Kidney (tissue), 14 donors: Measurements from ENCODE around the gene ZKSCAN5. TPM values are rescaled to one million over a fixed set of nuclear protein-coding genes. Genes with fewer than 3 reads are reported as not detected.

Experiments used
- DNase-seq, 5 donors: peaks; one replicate each; pipeline ENCODE4 v3.0.0-alpha.2; 2013 to 2020
- FAIRE-seq: peaks from 2 replicates; lab custom pipeline; 2012; peaks lifted over from hg19 to GRCh38; lab: Jason Lieb, UNC
- H3K27ac ChIP-seq, 2 donors: one replicate each; pipeline ENCODE4 v1.7.0; 2013; ENCODE audit warnings: low read depth in 2 of 2, low read length in 2 of 2, inconsistent platforms in 1 of 2
- H3K27me3 ChIP-seq: one replicate; pipeline ENCODE4 v1.7.1; 2013; ENCODE audit warnings: low read length, inconsistent platforms; ENCODE audit not compliant: control insufficient read depth, insufficient read depth
- H3K36me3 ChIP-seq, 3 donors: one replicate each; pipeline versions ENCODE4 v1.7.0 to v1.7.1; 2013; ENCODE audit warnings: low read length in 3 of 3, control low read depth in 1 of 3, inconsistent platforms in 1 of 3; ENCODE audit not compliant: insufficient read depth in 3 of 3, control insufficient read depth in 2 of 3
- H3K4me1 ChIP-seq, 3 donors: one replicate each; pipeline versions ENCODE4 v1.7.0 to v1.7.1; 2013; ENCODE audit warnings: low read length in 3 of 3, inconsistent platforms in 1 of 3, low read depth in 1 of 3; ENCODE audit not compliant: control insufficient read depth in 2 of 3, insufficient read depth in 2 of 3
- H3K4me3 ChIP-seq, 3 donors: one replicate each; pipeline versions ENCODE4 v1.7.0 to v1.8.1; 2013; ENCODE audit warnings: low read length in 3 of 3, control low read depth in 1 of 3, inconsistent platforms in 1 of 3
- H3K9ac ChIP-seq, 3 donors: one replicate each; pipeline versions ENCODE4 v1.7.0 to v1.7.1; 2013; ENCODE audit warnings: low read length in 3 of 3, control low read depth in 1 of 3, inconsistent platforms in 1 of 3
- H3K9me3 ChIP-seq, 3 donors: one replicate each; pipeline versions ENCODE4 v1.7.0 to v1.7.1; 2013; ENCODE audit warnings: low read length in 3 of 3, control low read depth in 1 of 3, inconsistent platforms in 1 of 3; ENCODE audit not compliant: control insufficient read depth in 2 of 3, insufficient read depth in 1 of 3
- CTCF ChIP-seq: IDR thresholded peaks from 3 replicates; pipeline ENCODE4 v1.5.1; 2012; ENCODE audit warnings: mild to moderate bottlenecking, moderate library complexity, borderline replicate concordance; ENCODE audit not compliant: insufficient read depth; ENCODE audit errors: extremely low read depth
- intact Hi-C: fragments of 100-400 bp; cut with DNase I; formaldehyde crosslinking; loops from one replicate; pipeline ENCODE4 v1.11.1; 2022
- polyA plus RNA-seq: library from polyadenylated mRNA; stranded (reverse); fragments of 350-450 nt; fragmentation: Illumina TruSeq; extraction: RNeasy Lipid Tissue Mini Kit (QIAGEN cat#74804); gene quantifications from one replicate; pipeline ENCODE4 v1.2.3, GENCODE V29; 2014; ENCODE audit warnings: low read depth, low replicate concordance; ENCODE audit not compliant: insufficient read depth
- total RNA-seq: library from RNA; stranded (reverse); fragmentation: NEBNext Ultra II Directional; extraction: Animal tissue kit (Norgen Biotek cat#: 25700); gene quantifications from one replicate; pipeline ENCODE4 v1.2.1, GENCODE V29; 2021
- donor health status: control.
- donor health status: control.
- donor health status: control.
- donor health status: control.
- donor health status: control.
- donor health status: DM: yes; HTN: yes; CAD: no.
- donor health status: Normal renal cell carcinoma (clear cell type).

The ZKSCAN5 gene
- total and polyA plus RNA-seq, 2 donors from 2014 or later: 4.6 to 9.1 TPM

- Histone ChIP-seq H3K36me3 (peaks cover 8 to 14% (median 12%) of the 10 kb centered on the region in 3 donors), H3K27ac (no peak overlapping the region), H3K4me3 (peak overlapping the region; percentile 57 to 82 (median 82)), H3K27me3 (no peaks in the 10 kb centered on the region), H3K9me3 (peaks cover 0 to 11% (median 2%) of the 10 kb centered on the region in 3 donors), H3K4me1 (peaks cover 0 to 14% (median 8%) of the 10 kb centered on the region in 3 donors), H3K9ac (peak overlapping the region in 1 of 3 donors; percentile 71)
- DNase-seq: no peak
- intact Hi-C loops: no loop called here
- FAIRE-seq: no peak
- no peak for TF ChIP-seq CTCF
Observed at GRCh38 chr7:99497766-99498545, 6.5 kb upstream of the ZKSCAN5 start.

GRCh38 chr7:99498546-99498944 lies 5.9 kb upstream of the ZKSCAN5 start:
- H3K36me3 ChIP-seq: peaks cover 7 to 11% (median 10%) of the 10 kb centered on the region in 3 donors
- TF ChIP-seq CTCF: no peak

GRCh38 chr7:99499371-99499720 lies 5.1 kb upstream of the ZKSCAN5 start:
- Histone ChIP-seq H3K4me1 (peaks cover 0 to 16% (median 8%) of the 10 kb centered on the region in 3 donors), H3K4me3 (peak overlapping the region; percentile 82 to 99 (median 98)), H3K36me3 (peaks cover 0 to 3% (median 2%) of the 10 kb centered on the region in 3 donors), H3K9me3 (peaks cover 0 to under 1% (median 0%) of the 10 kb centered on the region in 3 donors), H3K9ac (peak overlapping the region; percentile 70 to 94 (median 80)), H3K27me3 (no peaks in the 10 kb centered on the region), H3K27ac (peak overlapping the region; percentile 88 to 91)
- DNase-seq: peak in 1 of 5 donors; percentile 19
- FAIRE-seq: no peak
- intact Hi-C loops: no loop called here
- no peak for TF ChIP-seq CTCF

More at GRCh38 chr7:99498546-99498944, 5.9 kb upstream of the ZKSCAN5 start:
- H3K9ac ChIP-seq: peak overlapping the region in 2 of 3 donors; percentile 42 to 71
- H3K27ac ChIP-seq: no peak overlapping the region
- peaks cover 0 to 14% (median 8%) of the 10 kb centered on the region in 3 donors for H3K4me1 ChIP-seq
- intact Hi-C loops: no loop called here
- DNase-seq (no peak), FAIRE-seq (no peak)
- H3K9me3 ChIP-seq: peaks cover 0 to 9% (median under 1%) of the 10 kb centered on the region in 3 donors
- no peaks in the 10 kb centered on the region for H3K27me3 ChIP-seq
- peak overlapping the region; percentile 57 to 82 (median 82) for H3K4me3 ChIP-seq
